ENCODE results near the gene MAST3.

Gene MAST3

DNA sequence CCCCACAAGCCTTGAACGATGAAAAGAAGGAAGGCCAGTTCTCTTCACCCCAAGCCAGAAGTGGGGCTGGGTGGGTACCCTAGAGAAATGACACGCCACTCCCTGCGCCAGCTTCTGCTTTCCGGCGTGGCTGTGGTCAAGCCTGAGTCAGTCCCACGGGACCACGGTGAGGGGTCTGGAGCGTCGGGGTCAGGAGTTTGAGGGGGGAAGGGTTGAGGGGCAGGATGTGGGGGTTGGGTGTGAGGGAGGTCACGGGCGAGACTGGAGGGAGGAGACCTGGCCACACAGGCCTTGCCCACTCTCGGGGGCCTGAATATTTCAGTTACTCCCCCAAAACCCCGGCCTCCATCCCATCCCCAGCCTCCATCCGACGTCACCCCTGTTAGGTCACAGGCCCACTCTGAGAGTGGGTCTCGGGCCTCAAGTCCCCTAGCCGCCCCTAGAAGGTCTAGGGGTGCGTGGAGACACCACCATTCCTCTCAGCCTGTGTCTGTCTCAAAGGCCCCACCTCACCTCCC is 75.5 kb downstream of the MAST3 start:
- peaks cover 3% of the 10 kb centered on the region for H3K79me1 ChIP-seq (replicated peaks; ENCODE audit: low read length, poor library complexity, severe bottlenecking)
- peak overlapping the region; percentile 99 for H3K4me2 ChIP-seq (ENCODE audit: low read length, poor library complexity, severe bottlenecking)
- peak overlapping the region; percentile 62 to 93 for H3K4me3 ChIP-seq (ENCODE audit: insufficient read depth in 1 of 2, low read depth in 1 of 2, low read length in 2 of 2)
- DNase-seq: peak; percentile 46
- H3K27me3 ChIP-seq (ENCODE audit: control insufficient read depth in 1 of 2, insufficient read depth in 1 of 2, low read length in 2 of 2): peaks cover 0 to 7% of the 10 kb centered on the region in 2 experiments
- H3K4me1 ChIP-seq (ENCODE audit: control insufficient read depth, insufficient read depth, low read depth, low read length): peaks cover 16% of the 10 kb centered on the region
- H2AK5ac ChIP-seq (ENCODE audit: low read length, severe bottlenecking): no peak overlapping the region
- peak overlapping the region; percentile 82 for H4K8ac ChIP-seq (ENCODE audit: low read length)
- H3K36me3 ChIP-seq (ENCODE audit: control insufficient read depth in 1 of 2, insufficient read depth in 2 of 2, low read depth in 1 of 2, low read length in 2 of 2): peaks cover 32 to 41% of the 10 kb centered on the region in 2 experiments
- peak overlapping the region; percentile 44 for H2BK15ac ChIP-seq (ENCODE audit: low read depth, poor library complexity, severe bottlenecking)
- no peak overlapping the region for H3K27ac ChIP-seq (ENCODE audit: low read length, poor library complexity, severe bottlenecking)
- H3K14ac ChIP-seq (ENCODE audit: low read length in 2 of 2): peak overlapping the region in 1 of 2 experiments; percentile 79
- peak overlapping the region; percentile 87 for H3K9ac ChIP-seq (ENCODE audit: low read length)
- no peak overlapping the region for H2BK5ac ChIP-seq (ENCODE audit: low read depth, low read length, poor library complexity, severe bottlenecking)
- H3K4ac ChIP-seq (ENCODE audit: low read depth in 1 of 2, low read length in 2 of 2): peak overlapping the region in 1 of 2 experiments; percentile 84
- H3K9me3 ChIP-seq (ENCODE audit: control insufficient read depth, low read length): no peaks in the 10 kb centered on the region
- H2BK12ac ChIP-seq (ENCODE audit: low read length in 2 of 2): peak overlapping the region in 1 of 2 experiments; percentile 95
- H3K23ac ChIP-seq (ENCODE audit: low read length in 2 of 2): peak overlapping the region in 1 of 2 experiments; percentile 90
- peak overlapping the region; percentile 66 for H2AFZ ChIP-seq (ENCODE audit: low read depth, low read length)
- peak overlapping the region; percentile 46 to 94 for H3K18ac ChIP-seq (ENCODE audit: low read depth in 1 of 2, low read length in 2 of 2)
- H2BK120ac ChIP-seq (ENCODE audit: low read depth, low read length): no peak overlapping the region
- peak overlapping the region; percentile 60 for H4K91ac ChIP-seq (ENCODE audit: low read length)
- WGBS: 60% methylated on average over 16 of the region's 18 CpGs

DNA sequence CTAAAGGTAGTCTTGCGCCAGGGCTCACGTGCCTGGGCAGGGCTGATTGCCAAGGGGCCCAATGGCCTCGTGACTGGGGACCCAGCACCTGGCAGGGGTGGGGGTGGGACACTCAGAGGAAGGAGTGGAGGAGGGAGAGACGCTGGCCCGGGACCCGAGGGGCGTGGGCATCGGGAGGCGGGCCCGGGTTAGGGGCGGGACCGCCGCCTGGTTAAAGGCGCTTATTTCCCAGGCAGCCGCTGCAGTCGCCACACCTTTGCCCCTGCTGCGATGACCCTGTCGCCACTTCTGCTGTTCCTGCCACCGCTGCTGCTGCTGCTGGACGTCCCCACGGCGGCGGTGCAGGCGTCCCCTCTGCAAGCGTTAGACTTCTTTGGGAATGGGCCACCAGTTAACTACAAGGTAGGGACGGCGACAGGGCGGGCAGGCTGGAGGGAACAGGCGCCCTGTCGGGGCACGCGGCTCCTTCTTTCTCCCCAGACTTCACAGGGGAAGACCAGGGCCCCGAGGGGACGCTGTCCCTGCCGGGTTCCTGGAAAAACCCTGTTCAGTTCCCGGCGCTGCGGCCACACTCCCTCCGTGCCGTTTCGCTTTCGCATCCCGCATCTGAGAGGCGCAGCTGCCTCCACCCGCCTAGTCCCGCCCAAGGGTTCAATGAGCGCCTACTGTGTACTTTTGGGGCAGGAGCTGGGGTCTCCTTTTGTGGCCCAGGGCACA is 76.2 kb downstream of the MAST3 start, which contains the start of gene IFI30:
TSS of gene IFI30 (plus strand) at position 242 of the 717 bp plus-strand sequence. CDS start at position 271, 29 bp downstream.
- peak within 1 kb of the TSS; percentile 82 for H4K8ac ChIP-seq (ENCODE audit: low read length)
- peak within 1 kb of the TSS in 1 of 2 experiments; percentile 95 for H2BK12ac ChIP-seq (ENCODE audit: low read length in 2 of 2)
- DNase-seq: peak; percentile 69
- no peak within 1 kb of the TSS for H2AK5ac ChIP-seq (ENCODE audit: low read length, severe bottlenecking)
- H2BK15ac ChIP-seq (ENCODE audit: low read depth, poor library complexity, severe bottlenecking): peak within 1 kb of the TSS; percentile 44
- 2% methylated on average over 47 of the region's 47 CpGs for WGBS
- peak within 1 kb of the TSS in 1 of 2 experiments; percentile 84 for H3K4ac ChIP-seq (ENCODE audit: low read depth in 1 of 2, low read length in 2 of 2)
- no peak within 1 kb of the TSS for H2BK120ac ChIP-seq (ENCODE audit: low read depth, low read length)
- no peak within 1 kb of the TSS for H2BK5ac ChIP-seq (ENCODE audit: low read depth, low read length, poor library complexity, severe bottlenecking)
- peaks cover 3% of the 10 kb centered on the region for H3K79me1 ChIP-seq (replicated peaks; ENCODE audit: low read length, poor library complexity, severe bottlenecking)
- peak within 1 kb of the TSS; percentile 87 for H3K9ac ChIP-seq (ENCODE audit: low read length)
- no peaks in the 10 kb centered on the region for H3K9me3 ChIP-seq (ENCODE audit: control insufficient read depth, low read length)
- H3K14ac ChIP-seq (ENCODE audit: low read length in 2 of 2): peak within 1 kb of the TSS in 1 of 2 experiments; percentile 95
- H3K4me3 ChIP-seq (ENCODE audit: insufficient read depth in 1 of 2, low read depth in 1 of 2, low read length in 2 of 2): peak within 1 kb of the TSS; percentile 62 to 93
- H3K4me2 ChIP-seq (ENCODE audit: low read length, poor library complexity, severe bottlenecking): peak within 1 kb of the TSS; percentile 99
- peak within 1 kb of the TSS; percentile 46 to 94 for H3K18ac ChIP-seq (ENCODE audit: low read depth in 1 of 2, low read length in 2 of 2)
- H4K91ac ChIP-seq (ENCODE audit: low read length): peak within 1 kb of the TSS; percentile 60
- peaks cover 0 to 7% of the 10 kb centered on the region in 2 experiments for H3K27me3 ChIP-seq (ENCODE audit: control insufficient read depth in 1 of 2, insufficient read depth in 1 of 2, low read length in 2 of 2)
- H3K36me3 ChIP-seq (ENCODE audit: control insufficient read depth in 1 of 2, insufficient read depth in 2 of 2, low read depth in 1 of 2, low read length in 2 of 2): peaks cover 26 to 34% of the 10 kb centered on the region in 2 experiments
- H3K27ac ChIP-seq (ENCODE audit: low read length, poor library complexity, severe bottlenecking): no peak within 1 kb of the TSS
- peaks cover 16% of the 10 kb centered on the region for H3K4me1 ChIP-seq (ENCODE audit: control insufficient read depth, insufficient read depth, low read depth, low read length)
- H2AFZ ChIP-seq (ENCODE audit: low read depth, low read length): peak within 1 kb of the TSS; percentile 72
- H3K23ac ChIP-seq (ENCODE audit: low read length in 2 of 2): peak within 1 kb of the TSS in 1 of 2 experiments; percentile 90

DNA sequence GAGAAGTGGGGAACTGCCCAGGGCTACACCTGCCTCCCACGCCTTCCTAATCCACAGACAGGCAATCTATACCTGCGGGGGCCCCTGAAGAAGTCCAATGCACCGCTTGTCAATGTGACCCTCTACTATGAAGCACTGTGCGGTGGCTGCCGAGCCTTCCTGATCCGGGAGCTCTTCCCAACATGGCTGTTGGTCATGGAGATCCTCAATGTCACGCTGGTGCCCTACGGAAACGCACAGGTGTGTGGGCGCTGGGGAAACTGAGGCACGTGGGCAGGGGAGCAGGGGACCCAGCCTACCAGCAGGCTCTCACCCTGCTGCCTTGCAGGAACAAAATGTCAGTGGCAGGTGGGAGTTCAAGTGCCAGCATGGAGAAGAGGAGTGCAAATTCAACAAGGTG is 77.4 kb downstream of the MAST3 start:
- no peak overlapping the region for H2BK5ac ChIP-seq (ENCODE audit: low read depth, low read length, poor library complexity, severe bottlenecking)
- no peak overlapping the region for H3K18ac ChIP-seq (ENCODE audit: low read depth in 1 of 2, low read length in 2 of 2)
- DNase-seq: no peak
- H2BK120ac ChIP-seq (ENCODE audit: low read depth, low read length): no peak overlapping the region
- no peak overlapping the region for H2AFZ ChIP-seq (ENCODE audit: low read depth, low read length)
- no peaks in the 10 kb centered on the region for H3K9me3 ChIP-seq (ENCODE audit: control insufficient read depth, low read length)
- H2AK5ac ChIP-seq (ENCODE audit: low read length, severe bottlenecking): no peak overlapping the region
- H2BK12ac ChIP-seq (ENCODE audit: low read length in 2 of 2): no peak overlapping the region
- H3K27ac ChIP-seq (ENCODE audit: low read length, poor library complexity, severe bottlenecking): no peak overlapping the region
- peaks cover 21 to 22% of the 10 kb centered on the region in 2 experiments for H3K36me3 ChIP-seq (ENCODE audit: control insufficient read depth in 1 of 2, insufficient read depth in 2 of 2, low read depth in 1 of 2, low read length in 2 of 2)
- H3K27me3 ChIP-seq (ENCODE audit: control insufficient read depth in 1 of 2, insufficient read depth in 1 of 2, low read length in 2 of 2): peaks cover 0 to 7% of the 10 kb centered on the region in 2 experiments
- H3K14ac ChIP-seq (ENCODE audit: low read length in 2 of 2): peak overlapping the region in 1 of 2 experiments; percentile 64
- WGBS: 84% methylated on average over 11 of the region's 11 CpGs
- no peak overlapping the region for H3K4me2 ChIP-seq (ENCODE audit: low read length, poor library complexity, severe bottlenecking)
- H3K4me3 ChIP-seq (ENCODE audit: insufficient read depth in 1 of 2, low read depth in 1 of 2, low read length in 2 of 2): peak overlapping the region in 1 of 2 experiments; percentile 93
- H3K4ac ChIP-seq (ENCODE audit: low read depth in 1 of 2, low read length in 2 of 2): no peak overlapping the region
- H3K23ac ChIP-seq (ENCODE audit: low read length in 2 of 2): peak overlapping the region in 1 of 2 experiments; percentile 88
- H3K4me1 ChIP-seq (ENCODE audit: control insufficient read depth, insufficient read depth, low read depth, low read length): peaks cover 16% of the 10 kb centered on the region
- no peak overlapping the region for H4K8ac ChIP-seq (ENCODE audit: low read length)
- peak overlapping the region; percentile 87 for H3K9ac ChIP-seq (ENCODE audit: low read length)
- H3K79me1 ChIP-seq (replicated peaks; ENCODE audit: low read length, poor library complexity, severe bottlenecking): no peaks in the 10 kb centered on the region
- no peak overlapping the region for H2BK15ac ChIP-seq (ENCODE audit: low read depth, poor library complexity, severe bottlenecking)
- H4K91ac ChIP-seq (ENCODE audit: low read length): no peak overlapping the region

All from mesenchymal stem cell (in vitro differentiated cells and primary cell).